IgD-negative memory B cell (primary cell): ENCODE results near the gene NDUFA3. TPM values are rescaled to one million over a fixed set of nuclear protein-coding genes. Genes with fewer than 3 reads are reported as not detected.

Source experiments
- H3K27ac Mint-ChIP-seq, 3 donors: one replicate each; pipeline ENCODE4 v1.8.0; 2020 to 2022; ENCODE audit warnings: mild to moderate bottlenecking in 3 of 3, mixed read lengths in 3 of 3, moderate library complexity in 1 of 3
- H3K27me3 Mint-ChIP-seq: one replicate; pipeline ENCODE4 v1.8.0; 2021; ENCODE audit warnings: mixed read lengths
- H3K36me3 Mint-ChIP-seq: one replicate; pipeline ENCODE4 v1.8.0; 2020; ENCODE audit warnings: mild to moderate bottlenecking, mixed read lengths
- H3K4me1 Mint-ChIP-seq, 3 donors: one replicate each; pipeline ENCODE4 v1.8.0; 2020 to 2022; ENCODE audit warnings: mixed read lengths in 3 of 3, mild to moderate bottlenecking in 1 of 3
- H3K4me3 Mint-ChIP-seq, 4 donors: one replicate each; pipeline ENCODE4 v1.8.0; 2020 to 2022; ENCODE audit warnings: mild to moderate bottlenecking in 4 of 4, mixed read lengths in 4 of 4, moderate library complexity in 3 of 4
- H3K9me3 Mint-ChIP-seq, 3 donors: one replicate each; pipeline ENCODE4 v1.8.0; 2020 to 2021; ENCODE audit warnings: mixed read lengths in 3 of 3, mild to moderate bottlenecking in 1 of 3
- polyA plus RNA-seq: library from polyadenylated mRNA; unstranded; fragments of 300-500 nt; fragmentation: Illumina TruSeq; gene quantifications from one replicate; pipeline ENCODE4 v1.2.3, GENCODE V29; 2021

Gene NDUFA3
- polyA plus RNA-seq, 1 donor from 2014 or later, result 458 TPM

- H3K27ac Mint-ChIP-seq, result no peak overlapping the region
- peaks cover 2% of the 10 kb centered on the region for H3K36me3 Mint-ChIP-seq
- peak overlapping the region in 2 of 4 donors; percentile 57 to 60 for H3K4me3 Mint-ChIP-seq
- peaks cover 2% of the 10 kb centered on the region for H3K27me3 Mint-ChIP-seq
- no peaks in the 10 kb centered on the region for H3K9me3 Mint-ChIP-seq
- H3K4me1 Mint-ChIP-seq, result peaks cover 5 to 23% (median 8%) of the 10 kb centered on the region in 3 donors
Measured at GRCh38 chr19:54141356-54141755, 38.7 kb downstream of the NDUFA3 start.

- peak overlapping the region in 1 of 4 donors; percentile 57 for H3K4me3 Mint-ChIP-seq
- peaks cover 0 to 17% (median 4%) of the 10 kb centered on the region in 3 donors for H3K4me1 Mint-ChIP-seq
- H3K27ac Mint-ChIP-seq, result peak overlapping the region in 1 of 3 donors; percentile 12
- H3K9me3 Mint-ChIP-seq, result no peaks in the 10 kb centered on the region
- H3K27me3 Mint-ChIP-seq, result peaks cover 1% of the 10 kb centered on the region
- peaks cover 4% of the 10 kb centered on the region for H3K36me3 Mint-ChIP-seq
Measured at GRCh38 chr19:54142166-54142780, 39.6 kb downstream of the NDUFA3 start.

GRCh38 chr19:54145541-54146158, 43.0 kb downstream of the NDUFA3 start:
- peak overlapping the region in 1 of 4 donors; percentile 39 for H3K4me3 Mint-ChIP-seq
- H3K4me1 Mint-ChIP-seq, result peaks cover 0 to 7% (median 3%) of the 10 kb centered on the region in 3 donors
- peaks cover 4% of the 10 kb centered on the region for H3K36me3 Mint-ChIP-seq
- no peaks in the 10 kb centered on the region for H3K9me3 Mint-ChIP-seq
- no peak overlapping the region for H3K27ac Mint-ChIP-seq
- no peaks in the 10 kb centered on the region for H3K27me3 Mint-ChIP-seq

- peaks cover 0 to 1% (median 0%) of the 10 kb centered on the region in 3 donors for H3K4me1 Mint-ChIP-seq
- H3K36me3 Mint-ChIP-seq, result peaks cover 3% of the 10 kb centered on the region
- H3K4me3 Mint-ChIP-seq, result no peak overlapping the region
- no peak overlapping the region for H3K27ac Mint-ChIP-seq
- H3K9me3 Mint-ChIP-seq, result no peaks in the 10 kb centered on the region
- H3K27me3 Mint-ChIP-seq, result no peaks in the 10 kb centered on the region
Measured at GRCh38 chr19:54147676-54148075, 45.0 kb downstream of the NDUFA3 start.

GRCh38 chr19:54148158-54148557, 45.5 kb downstream of the NDUFA3 start:
- Mint-ChIP-seq H3K27ac (no peak overlapping the region), H3K4me1 (peaks cover 0 to 1% (median 0%) of the 10 kb centered on the region in 3 donors), H3K27me3 (no peaks in the 10 kb centered on the region), H3K9me3 (no peaks in the 10 kb centered on the region), H3K4me3 (no peak overlapping the region), H3K36me3 (peaks cover 3% of the 10 kb centered on the region)

- Mint-ChIP-seq H3K4me3 (no peak overlapping the region), H3K27ac (peak overlapping the region in 1 of 3 donors; percentile 79), H3K4me1 (peaks cover 0 to 1% (median 0%) of the 10 kb centered on the region in 3 donors), H3K9me3 (no peaks in the 10 kb centered on the region), H3K27me3 (no peaks in the 10 kb centered on the region), H3K36me3 (peaks cover 3% of the 10 kb centered on the region)
Measured at GRCh38 chr19:54149021-54149812, 46.6 kb downstream of the NDUFA3 start.

GRCh38 chr19:54151362-54152035, 48.8 kb downstream of the NDUFA3 start:
- H3K27ac Mint-ChIP-seq, result peak overlapping the region; percentile 46 to 70 (median 65)
- H3K36me3 Mint-ChIP-seq, result peaks cover 3% of the 10 kb centered on the region
- no peaks in the 10 kb centered on the region for H3K9me3 Mint-ChIP-seq
- H3K27me3 Mint-ChIP-seq, result no peaks in the 10 kb centered on the region
- peak overlapping the region in 2 of 4 donors; percentile 47 to 72 for H3K4me3 Mint-ChIP-seq
- H3K4me1 Mint-ChIP-seq, result peaks cover 0 to 3% (median 1%) of the 10 kb centered on the region in 3 donors

GRCh38 chr19:54152267-54152666, 49.6 kb downstream of the NDUFA3 start:
- no peaks in the 10 kb centered on the region for H3K27me3 Mint-ChIP-seq
- peaks cover 4% of the 10 kb centered on the region for H3K36me3 Mint-ChIP-seq
- H3K27ac Mint-ChIP-seq, result no peak overlapping the region
- no peak overlapping the region for H3K4me3 Mint-ChIP-seq
- no peaks in the 10 kb centered on the region for H3K9me3 Mint-ChIP-seq
- peaks cover 0 to 5% (median 4%) of the 10 kb centered on the region in 3 donors for H3K4me1 Mint-ChIP-seq

- Mint-ChIP-seq H3K4me1 (peaks cover 0 to 5% (median 4%) of the 10 kb centered on the region in 3 donors), H3K27me3 (no peaks in the 10 kb centered on the region), H3K4me3 (peak overlapping the region in 1 of 4 donors; percentile 48), H3K36me3 (peaks cover 4% of the 10 kb centered on the region), H3K27ac (peak overlapping the region in 1 of 3 donors; percentile 85), H3K9me3 (no peaks in the 10 kb centered on the region)
Measured at GRCh38 chr19:54152878-54153524, 50.3 kb downstream of the NDUFA3 start.

- Mint-ChIP-seq H3K36me3 (peaks cover 4% of the 10 kb centered on the region), H3K4me1 (peaks cover 0 to 11% (median 11%) of the 10 kb centered on the region in 3 donors), H3K27ac (peak overlapping the region in 2 of 3 donors; percentile 73 to 85), H3K9me3 (no peaks in the 10 kb centered on the region), H3K27me3 (no peaks in the 10 kb centered on the region), H3K4me3 (peak overlapping the region in 2 of 4 donors; percentile 39 to 48)
Measured at GRCh38 chr19:54153731-54154326, 51.2 kb downstream of the NDUFA3 start.

GRCh38 chr19:54154603-54155345, 52.1 kb downstream of the NDUFA3 start:
- Mint-ChIP-seq H3K36me3 (peaks cover 2% of the 10 kb centered on the region), H3K9me3 (no peaks in the 10 kb centered on the region), H3K4me3 (peak overlapping the region in 1 of 4 donors; percentile 48), H3K27me3 (no peaks in the 10 kb centered on the region), H3K27ac (peak overlapping the region in 2 of 3 donors; percentile 32 to 75), H3K4me1 (peaks cover 4 to 15% (median 13%) of the 10 kb centered on the region in 3 donors)

GRCh38 chr19:54155694-54156093, 53.0 kb downstream of the NDUFA3 start:
- Mint-ChIP-seq H3K27me3 (no peaks in the 10 kb centered on the region), H3K36me3 (peaks cover 2% of the 10 kb centered on the region), H3K27ac (peak overlapping the region in 1 of 3 donors; percentile 93), H3K9me3 (no peaks in the 10 kb centered on the region), H3K4me1 (peaks cover 8 to 21% (median 21%) of the 10 kb centered on the region in 3 donors), H3K4me3 (peak overlapping the region in 1 of 4 donors; percentile 26)

- Mint-ChIP-seq H3K4me1 (peaks cover 8 to 25% (median 21%) of the 10 kb centered on the region in 3 donors), H3K36me3 (peaks cover 2% of the 10 kb centered on the region), H3K27ac (peak overlapping the region in 1 of 3 donors; percentile 93), H3K9me3 (no peaks in the 10 kb centered on the region), H3K4me3 (peak overlapping the region in 1 of 4 donors; percentile 76), H3K27me3 (no peaks in the 10 kb centered on the region)
Measured at GRCh38 chr19:54156490-54156889, 53.8 kb downstream of the NDUFA3 start.
